Measurements from ENCODE around the gene NFE2L2.
"Not testable (repeated sequence)": the region's sequence is repeated elsewhere in the genome, so short reads cannot be mapped to it uniquely, and the experiment has no call there.

The NFE2L2 gene

DNA sequence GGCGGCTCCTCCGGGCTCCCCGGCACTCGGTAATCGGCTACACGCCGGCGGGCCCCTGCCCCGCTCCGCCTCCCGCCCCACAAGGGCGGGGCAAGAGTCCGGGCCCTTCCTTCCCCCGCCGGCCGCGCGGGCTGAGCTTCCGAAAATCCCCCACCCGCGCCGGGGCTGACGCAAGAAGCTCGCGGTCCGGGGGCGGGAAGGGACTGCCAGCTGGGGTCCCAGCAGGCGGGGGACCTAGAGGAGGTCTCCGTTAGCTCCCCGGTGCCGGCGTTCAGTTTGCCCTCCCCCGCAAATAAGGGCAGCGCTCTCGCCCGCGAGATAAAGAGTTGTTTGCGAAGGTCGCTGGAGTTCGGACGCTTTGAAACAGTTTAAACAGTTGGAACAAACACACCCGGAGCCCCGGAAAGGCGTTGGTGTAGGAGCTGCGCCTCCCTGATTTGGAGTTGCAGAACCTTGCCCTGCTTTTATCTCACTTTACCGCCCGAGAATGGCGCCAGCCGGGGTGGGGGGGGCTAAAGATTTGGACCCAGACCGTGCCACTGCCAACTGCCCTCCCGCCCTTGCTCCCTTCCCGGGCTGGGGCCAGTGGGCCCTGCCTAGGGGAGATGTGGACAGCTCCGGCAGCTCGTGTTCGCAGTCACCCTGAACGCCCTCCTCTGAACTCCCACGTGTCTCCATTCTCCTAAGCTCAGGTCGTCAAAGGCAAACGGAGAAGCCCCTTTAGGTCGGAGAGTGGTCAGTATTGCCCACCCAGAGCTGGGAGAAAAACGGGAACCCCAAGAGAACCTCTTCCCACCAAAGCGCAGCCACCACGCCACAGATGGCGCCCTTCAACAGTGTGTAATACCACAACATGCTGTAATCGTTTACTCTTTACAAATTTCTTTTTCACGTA is at the start of gene NFE2L2:
Gene NFE2L2, minus strand, starts transcription at position 35 of the 895 bp plus-strand sequence. CDS start 151 bp downstream, outside the sequence.
- FAIRE-seq (no peak), DNase-seq (ENCODE audit: insufficient read length, low spot score) (peak; percentile 61)
- TF ChIP-seq, protein P1, sequence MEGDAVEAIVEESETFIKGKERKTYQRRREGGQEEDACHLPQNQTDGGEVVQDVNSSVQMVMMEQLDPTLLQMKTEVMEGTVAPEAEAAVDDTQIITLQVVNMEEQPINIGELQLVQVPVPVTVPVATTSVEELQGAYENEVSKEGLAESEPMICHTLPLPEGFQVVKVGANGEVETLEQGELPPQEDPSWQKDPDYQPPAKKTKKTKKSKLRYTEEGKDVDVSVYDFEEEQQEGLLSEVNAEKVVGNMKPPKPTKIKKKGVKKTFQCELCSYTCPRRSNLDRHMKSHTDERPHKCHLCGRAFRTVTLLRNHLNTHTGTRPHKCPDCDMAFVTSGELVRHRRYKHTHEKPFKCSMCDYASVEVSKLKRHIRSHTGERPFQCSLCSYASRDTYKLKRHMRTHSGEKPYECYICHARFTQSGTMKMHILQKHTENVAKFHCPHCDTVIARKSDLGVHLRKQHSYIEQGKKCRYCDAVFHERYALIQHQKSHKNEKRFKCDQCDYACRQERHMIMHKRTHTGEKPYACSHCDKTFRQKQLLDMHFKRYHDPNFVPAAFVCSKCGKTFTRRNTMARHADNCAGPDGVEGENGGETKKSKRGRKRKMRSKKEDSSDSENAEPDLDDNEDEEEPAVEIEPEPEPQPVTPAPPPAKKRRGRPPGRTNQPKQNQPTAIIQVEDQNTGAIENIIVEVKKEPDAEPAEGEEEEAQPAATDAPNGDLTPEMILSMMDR (IDR thresholded peaks at IDR 0.05; ENCODE audit: insufficient read depth, missing control alignments): peak; percentile 51

DNA sequence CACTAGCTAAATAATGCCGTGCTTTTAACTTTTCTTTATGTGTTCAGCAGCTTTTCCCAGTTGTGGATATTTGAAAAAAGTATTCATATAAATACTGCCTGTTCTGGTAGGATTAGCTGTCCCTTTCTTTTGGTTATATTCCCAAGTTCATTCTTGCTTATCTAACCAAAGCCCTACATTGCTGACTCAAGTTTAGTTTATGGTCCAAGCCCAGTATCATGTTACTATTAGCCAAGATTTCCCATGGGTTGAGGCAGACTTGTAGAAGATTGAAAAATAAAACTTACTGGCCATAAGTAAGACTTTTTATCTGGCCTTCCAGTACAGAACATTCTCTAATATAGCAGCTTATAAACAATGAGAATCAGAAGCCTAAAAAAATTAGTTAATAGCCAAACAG is 49.7 kb upstream of the NFE2L2 start:
- FAIRE-seq (no peak), DNase-seq (ENCODE audit: insufficient read length, low spot score) (no peak)
- TF ChIP-seq, protein P1 (IDR thresholded peaks at IDR 0.05; ENCODE audit: insufficient read depth, missing control alignments): no peak

DNA sequence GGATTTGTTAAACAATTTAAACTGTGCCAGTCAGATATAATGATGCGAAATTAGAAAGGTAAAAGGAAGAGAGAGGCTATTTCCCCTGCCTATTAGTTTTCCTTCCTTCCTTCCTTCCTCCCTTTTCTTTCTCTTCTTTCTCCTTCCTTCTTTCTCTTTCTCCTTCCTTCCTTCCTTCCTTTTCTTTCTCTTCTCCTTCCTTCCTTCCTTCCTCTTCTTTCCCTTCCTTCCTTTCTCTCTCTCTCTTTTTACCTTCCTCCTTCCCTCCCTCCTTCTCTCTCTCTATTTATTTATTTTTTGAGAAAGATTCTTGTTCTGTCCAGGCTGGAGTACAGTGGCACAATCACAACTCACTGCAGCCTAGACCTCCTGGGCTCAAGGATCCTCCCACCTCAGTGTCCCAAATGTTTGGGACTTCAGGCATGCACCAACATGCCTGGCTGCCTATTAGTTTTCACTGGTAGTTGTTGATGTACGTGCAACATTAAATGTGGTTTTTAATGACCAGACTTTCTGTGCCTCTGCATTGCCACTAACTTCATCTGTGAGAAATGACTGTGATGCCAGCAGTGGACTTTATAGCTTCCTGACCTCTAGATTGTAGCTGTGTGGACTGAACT is 48.7 kb upstream of the NFE2L2 start:
- no peak for FAIRE-seq
- DNase-seq (ENCODE audit: insufficient read length, low spot score): no peak
- TF ChIP-seq, protein P1 (IDR thresholded peaks at IDR 0.05; ENCODE audit: insufficient read depth, missing control alignments): no peak

DNA sequence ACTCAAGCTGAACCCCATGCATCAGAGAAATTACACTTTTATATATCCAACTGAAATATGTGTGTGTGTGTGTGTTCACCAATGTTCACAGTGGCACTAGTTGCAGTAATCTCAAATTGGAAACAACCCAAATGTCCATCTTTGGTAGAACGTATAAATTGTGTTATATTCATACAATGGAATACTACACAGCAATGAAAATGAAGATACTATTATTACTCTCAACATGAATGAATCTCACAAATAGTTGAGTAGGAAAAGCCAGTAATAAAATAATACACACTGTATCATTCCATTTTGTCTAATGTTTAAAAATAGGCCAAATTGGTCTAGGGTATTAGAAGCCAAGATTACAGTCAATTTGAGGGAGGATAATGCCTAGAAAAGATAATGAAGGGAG is 48.0 kb upstream of the NFE2L2 start:
- TF ChIP-seq, protein P1 (IDR thresholded peaks at IDR 0.05; ENCODE audit: insufficient read depth, missing control alignments): no peak
- DNase-seq (ENCODE audit: insufficient read length, low spot score) (no peak), FAIRE-seq (no peak)

DNA sequence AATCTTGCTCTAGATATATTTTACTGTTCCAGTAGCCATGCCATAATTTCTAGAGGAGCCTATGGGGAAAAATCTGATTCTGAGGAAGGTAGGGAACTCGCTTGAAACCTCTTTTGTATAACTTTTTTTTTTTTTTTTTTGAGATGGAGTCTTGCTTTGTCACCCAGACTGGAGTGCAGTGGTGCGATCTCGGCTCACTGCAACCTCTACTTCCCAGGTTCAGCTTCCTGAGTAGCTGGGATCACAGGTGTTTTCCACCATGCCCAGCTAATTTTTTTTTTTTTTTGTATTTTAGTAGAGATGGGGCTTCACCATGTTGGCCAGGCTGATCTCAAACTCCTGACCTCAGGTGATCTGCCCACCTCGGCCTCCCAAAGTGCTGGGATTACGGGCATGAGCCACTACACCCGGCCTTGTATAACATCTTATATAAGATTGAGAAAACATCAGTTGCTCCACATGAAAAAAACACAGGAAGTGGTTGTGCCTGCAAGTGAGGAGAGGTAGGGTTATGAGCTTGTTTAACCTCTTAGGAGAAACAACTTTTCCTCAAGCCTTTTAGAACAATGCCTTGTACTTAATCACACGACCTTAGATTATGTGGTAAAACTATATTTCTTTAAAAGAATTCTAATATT is 45.3 kb upstream of the NFE2L2 start:
- FAIRE-seq: not testable (repeated sequence)

DNA sequence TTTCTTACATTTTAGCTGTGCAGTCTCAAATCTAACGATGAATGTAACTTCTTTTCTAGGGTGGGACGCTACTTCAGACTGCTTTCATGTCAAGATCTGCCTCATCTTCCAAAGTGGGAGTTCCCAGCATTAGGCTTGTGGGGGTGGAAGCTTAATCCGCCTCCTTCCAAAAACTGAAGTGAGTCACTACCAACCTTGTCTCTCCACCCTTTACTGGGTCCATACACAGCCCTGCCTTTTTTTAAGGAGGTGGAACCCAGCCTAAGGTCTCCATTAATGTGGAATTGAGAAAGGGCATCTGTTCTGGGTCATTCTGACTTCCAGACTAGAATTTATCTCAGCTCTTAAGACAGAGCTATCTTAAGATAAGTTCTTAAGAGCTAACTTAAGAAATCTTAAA is 42.0 kb upstream of the NFE2L2 start:
- no peak for DNase-seq (ENCODE audit: insufficient read length, low spot score)
- no peak for FAIRE-seq
- TF ChIP-seq, protein P1 (IDR thresholded peaks at IDR 0.05; ENCODE audit: insufficient read depth, missing control alignments): no peak

More for the DNA sequence above, 45.3 kb upstream of the NFE2L2 start:
- DNase-seq (ENCODE audit: insufficient read length, low spot score): not testable (repeated sequence)

DNA sequence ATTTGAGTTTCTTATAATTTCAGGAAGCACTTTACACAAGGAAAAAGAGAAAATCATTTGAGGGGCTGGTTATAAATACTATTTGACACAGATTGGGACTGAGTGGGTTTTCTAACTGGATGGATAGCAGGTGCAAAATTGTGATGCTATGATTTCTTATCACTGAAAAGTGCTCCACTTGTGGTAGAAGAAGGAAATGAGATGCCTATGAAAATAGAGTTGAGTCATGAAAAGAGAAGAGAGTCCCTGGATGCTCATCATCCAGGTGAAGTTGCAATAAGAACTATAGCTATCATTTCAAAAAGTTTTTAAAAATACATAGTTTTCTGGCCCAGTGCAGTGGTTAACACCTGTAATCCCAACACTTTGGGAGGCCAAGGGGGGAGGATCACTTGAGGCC is 39.4 kb upstream of the NFE2L2 start:
- TF ChIP-seq, protein P1 (IDR thresholded peaks at IDR 0.05; ENCODE audit: insufficient read depth, missing control alignments): no peak
- no peak for FAIRE-seq
- no peak for DNase-seq (ENCODE audit: insufficient read length, low spot score)

Data from D721Med (cell line).